HG02798 (cell line): ENCODE data around the gene CASP5.

Experiments used
- ATAC-seq: cut with Tn5 transposase; IDR thresholded peaks from one replicate; pipeline ENCODE4 v1.9.1; 2021; ENCODE audit warnings: mild to moderate bottlenecking; ENCODE audit not compliant: unreplicated experiment, poor library complexity

Gene CASP5

DNA sequence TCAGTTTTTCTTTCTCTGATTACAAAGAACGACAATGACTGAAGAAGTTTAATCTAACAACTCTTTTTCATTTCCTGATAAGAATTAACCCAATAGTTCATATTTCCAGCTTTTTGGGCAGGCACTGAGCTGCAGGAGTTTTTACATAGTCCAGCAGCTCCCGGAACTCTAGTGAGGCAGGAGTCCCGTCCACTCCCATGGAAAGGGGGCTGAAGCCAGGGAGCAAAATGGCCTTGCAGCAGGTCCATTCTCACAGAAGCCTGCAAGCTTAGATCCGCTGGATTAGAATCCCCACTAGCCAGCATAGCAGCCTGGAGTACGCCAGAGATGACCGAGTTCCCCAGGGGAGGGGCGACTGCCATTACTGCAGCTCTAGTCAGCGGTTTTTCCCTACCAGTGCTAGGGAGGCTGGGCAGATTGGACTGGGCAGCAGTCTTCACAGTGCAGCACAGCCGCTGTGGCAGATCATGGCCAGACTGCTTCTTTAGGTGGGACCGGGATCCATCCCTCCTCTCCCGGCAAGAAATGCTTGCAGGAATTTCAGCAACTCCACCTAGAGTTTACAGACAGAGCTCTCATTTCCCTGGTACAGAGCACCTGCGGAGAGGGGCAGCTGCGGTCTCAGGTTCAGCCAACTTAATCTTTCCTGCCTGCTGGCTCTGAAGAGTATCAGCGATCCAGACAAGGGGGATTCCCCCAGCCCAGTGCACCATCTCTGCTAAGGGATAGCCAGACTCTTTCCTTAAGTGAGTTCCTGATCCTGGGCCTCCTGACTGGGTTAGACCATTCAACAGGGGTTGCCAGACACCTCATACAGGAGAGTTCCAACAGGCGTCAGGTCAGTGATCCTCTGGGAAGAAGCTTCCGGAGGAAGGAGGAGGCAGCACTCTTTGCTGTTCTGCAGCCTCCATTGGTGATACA, 53.9 kb downstream of the CASP5 start:
- no peak for ATAC-seq

DNA sequence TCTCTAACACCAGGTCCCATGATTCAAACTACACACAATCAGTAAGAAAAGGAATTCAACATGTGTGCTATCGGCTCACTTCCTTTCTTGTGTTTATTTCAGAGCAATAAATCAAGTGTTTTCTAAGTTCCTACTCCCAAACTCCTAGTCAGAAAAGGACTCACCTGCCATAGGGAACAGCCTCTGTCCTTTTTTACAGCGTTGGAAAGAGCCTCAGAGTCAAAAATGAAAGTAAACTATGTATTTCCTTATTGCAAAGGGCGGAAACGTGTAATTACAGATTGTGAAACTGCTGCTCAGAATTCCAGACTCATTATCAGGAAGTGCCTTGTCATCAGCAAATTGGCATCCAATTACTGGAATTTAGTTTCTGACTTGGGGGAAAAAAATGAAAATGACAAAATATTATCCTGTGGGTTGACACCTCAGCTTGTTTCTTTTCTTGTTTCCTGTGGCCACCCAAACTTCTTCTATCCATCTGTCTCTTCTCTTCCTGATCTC, 54.6 kb downstream of the CASP5 start, which contains the start of gene CASP4:
Gene CASP4 (minus strand): TSS at position 220 of the 501 bp plus-strand sequence. CDS start 49 bp downstream, at position 171.
- peak; percentile 89 for ATAC-seq

DNA sequence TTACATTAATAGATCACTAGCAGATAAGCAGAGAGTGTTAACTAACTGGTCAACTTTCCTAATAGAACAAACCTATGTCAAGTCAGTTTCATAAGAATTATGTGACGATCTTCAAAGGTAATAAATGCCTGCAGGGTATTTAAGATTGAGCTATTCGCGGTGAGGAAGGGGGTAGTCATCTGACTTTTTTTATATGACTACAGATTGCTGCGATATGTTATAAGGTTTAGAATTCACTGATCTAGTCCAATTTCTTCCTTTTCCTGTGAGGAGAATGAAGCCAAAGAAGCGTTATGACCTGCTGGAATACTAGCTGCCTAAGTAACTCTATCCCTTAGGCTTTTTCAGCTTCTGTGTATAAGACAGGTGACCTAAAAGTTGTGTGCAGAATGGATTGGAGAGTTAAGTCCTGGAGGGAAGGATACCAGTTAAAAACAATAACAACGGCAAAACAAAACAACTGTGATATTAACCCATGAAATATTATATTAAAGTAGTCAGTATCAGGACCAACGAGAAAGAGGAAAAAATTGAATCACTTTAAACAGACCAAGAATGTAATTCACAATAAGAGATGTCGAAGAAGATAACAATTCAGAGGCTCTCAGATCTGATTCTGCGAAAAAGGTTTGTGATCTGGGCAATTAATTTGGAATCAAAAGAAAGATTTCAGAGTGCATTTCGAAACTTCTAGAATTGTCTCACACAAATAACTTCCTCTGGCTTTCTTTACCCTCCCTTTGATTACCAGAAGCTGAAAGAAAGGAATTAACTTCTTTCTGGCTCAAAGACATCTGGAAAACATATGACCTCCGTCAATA, 55.2 kb downstream of the CASP5 start:
- peak; percentile 23 for ATAC-seq

DNA sequence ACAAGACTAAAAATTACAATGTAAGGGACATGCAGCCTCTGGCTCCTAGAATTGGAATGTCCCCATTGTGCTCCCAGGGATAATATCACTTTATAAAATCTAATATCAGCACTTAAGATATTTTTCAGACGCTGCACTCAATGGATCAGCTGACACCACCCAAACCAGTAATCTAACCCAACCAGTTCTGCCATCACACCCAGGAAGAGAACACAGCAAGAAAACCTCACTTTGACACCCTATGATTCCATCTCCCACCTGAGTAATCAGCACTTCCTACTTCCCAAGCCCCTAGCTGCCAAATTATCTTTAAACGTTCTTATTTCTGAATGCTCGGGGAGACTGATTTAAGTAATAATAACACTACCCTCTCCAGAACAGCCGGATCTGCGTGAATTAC, 57.2 kb downstream of the CASP5 start:
- ATAC-seq: no peak

DNA sequence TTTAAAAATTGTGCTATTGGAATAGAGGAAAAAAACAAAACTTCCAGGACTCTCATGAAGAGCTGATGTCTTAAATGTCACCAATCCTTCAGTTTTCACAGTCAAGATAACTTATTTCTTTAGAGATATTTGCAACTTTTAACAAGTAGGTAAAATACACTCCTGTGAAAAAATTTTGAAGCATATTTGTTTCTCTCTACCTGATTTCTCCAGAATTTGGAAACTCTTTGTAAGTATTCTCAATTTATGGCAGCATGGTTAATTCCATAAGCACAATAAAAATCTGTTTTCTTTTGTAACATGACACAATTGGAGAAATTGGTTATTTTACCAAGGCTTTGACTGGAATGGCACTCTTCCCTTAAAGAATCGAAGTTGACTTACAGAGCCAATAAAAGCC, 58.7 kb downstream of the CASP5 start:
- ATAC-seq: no peak

DNA sequence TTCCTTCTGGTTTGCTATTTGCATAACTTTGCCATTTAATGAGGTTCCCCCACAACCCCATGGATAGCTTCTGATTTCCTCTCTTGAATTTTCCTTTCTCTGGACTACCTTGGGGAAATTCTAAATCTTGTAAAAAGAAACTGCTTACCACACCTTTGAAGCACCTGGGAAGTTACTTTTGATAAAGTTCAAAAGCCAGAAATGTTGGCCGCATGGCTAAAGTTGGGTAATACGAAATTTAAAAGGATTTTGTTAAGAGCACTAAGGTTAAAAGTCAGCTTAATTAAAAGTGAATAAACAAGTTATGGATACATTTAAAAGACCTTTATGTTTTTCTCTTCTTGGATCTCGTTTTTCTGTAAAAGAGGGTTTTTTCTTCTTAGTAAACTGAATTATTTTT, 60.1 kb downstream of the CASP5 start:
- no peak for ATAC-seq

DNA sequence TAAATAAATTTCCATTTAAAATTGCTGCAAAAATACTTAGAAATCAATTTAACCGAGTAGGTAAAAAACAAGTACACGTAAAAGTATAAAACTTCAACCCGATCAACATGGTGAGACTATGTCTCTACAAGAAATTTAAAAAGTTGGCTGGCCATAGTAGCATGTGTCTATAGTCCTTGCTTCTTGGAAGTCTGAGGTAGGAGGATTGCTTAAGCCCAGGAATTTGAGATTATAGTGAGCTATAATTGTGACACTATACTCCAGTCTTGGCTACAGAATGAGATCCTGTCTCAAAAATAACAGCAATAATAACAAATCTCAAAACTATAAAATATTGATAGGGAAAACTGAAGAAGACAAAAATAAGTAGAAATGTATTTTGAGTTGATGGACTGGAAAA, 65.7 kb downstream of the CASP5 start:
- ATAC-seq: no peak

DNA sequence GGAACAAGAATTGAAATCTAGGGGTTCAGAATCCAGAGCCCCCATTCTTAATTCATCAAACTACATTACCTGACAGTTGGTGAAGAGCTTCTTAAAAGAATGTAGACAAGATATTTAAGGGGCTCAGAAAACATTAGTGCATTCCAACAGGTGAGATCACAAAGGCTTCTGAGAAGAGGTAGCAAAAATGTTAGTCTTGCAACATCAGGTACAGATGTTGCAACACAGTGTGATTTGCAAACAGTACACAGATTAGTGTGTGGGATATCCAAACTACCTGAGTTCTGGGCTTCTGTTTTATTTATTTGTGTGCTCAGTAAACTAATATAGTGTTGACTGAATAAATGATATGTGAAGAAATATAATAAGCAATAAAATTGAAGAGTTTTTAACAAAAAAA, 66.4 kb downstream of the CASP5 start:
- ATAC-seq: no peak

DNA sequence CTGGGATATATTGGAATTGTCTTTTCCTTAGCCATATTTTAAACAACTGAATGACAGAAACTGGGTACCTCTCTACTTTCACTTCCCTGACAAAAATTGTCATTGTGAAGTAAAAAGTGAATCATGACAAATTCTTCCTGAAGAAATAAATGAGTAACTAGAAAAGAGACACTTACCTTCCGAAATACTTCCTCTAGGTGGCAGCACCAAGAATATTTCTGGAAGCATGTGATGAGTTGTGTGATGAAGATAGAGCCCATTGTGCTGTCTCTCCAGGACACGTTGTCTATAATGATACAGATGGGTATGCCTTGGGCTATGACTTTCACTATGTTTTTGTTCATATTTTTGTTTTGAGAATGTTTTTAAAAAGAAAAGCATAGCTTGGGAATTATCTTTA, 76.1 kb downstream of the CASP5 start:
- ATAC-seq: peak; percentile 95
